ENCODE measurements around the gene GRM1. TPM values are rescaled to one million over a fixed set of nuclear protein-coding genes. Genes with fewer than 3 reads are reported as not detected.

Gene GRM1
- polyA plus RNA-seq, 2 of the 4 experiments (the other 2 are of a cell fraction): 0.04 TPM; not detected in 1

DNA sequence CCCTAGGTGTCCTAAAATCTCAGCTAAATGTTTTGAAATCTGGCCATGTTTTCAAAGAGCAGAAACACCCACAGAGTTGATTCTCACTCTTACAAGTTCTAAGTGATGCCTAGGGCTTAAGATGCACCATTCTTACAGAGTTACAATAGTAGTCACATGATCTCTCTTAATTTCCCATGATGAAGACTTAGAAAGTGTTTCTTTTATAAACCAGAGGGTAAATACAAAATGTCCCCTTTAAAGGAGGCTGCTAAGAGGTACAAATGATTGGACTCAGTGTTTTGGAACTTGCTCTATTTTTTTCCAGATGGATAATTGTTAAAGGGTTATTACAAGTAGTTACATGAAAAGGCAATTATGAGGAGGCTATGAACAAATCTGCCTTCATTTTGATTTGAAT lies 244.6 kb downstream of the GRM1 start (continued):
- TF ChIP-seq HEYL (CRISPR knock-in tag; IDR thresholded peaks at IDR 0.05) (no peak), E2F6 (IDR thresholded peaks at IDR 0.05; ENCODE audit: borderline replicate concordance, low read depth) (no peak), HOXB5 (CRISPR knock-in tag; IDR thresholded peaks at IDR 0.05) (no peak), RFX5 (IDR thresholded peaks at IDR 0.05) (no peak)

GRCh38 chr6:146277142-146277541 lies 248.3 kb downstream of the GRM1 start:
- no peak for DNase-seq (ENCODE audit: low read depth in 1 of 2, low spot score in 1 of 2)
- ChIA-PET CTCF (no interaction called here), POLR2A (no interaction called here)
- TF ChIP-seq CHD4 (IDR thresholded peaks at IDR 0.05; ENCODE audit: borderline replicate concordance): no peak
- no peak for TF ChIP-seq ESRRA (IDR thresholded peaks at IDR 0.05; ENCODE audit: borderline replicate concordance, low read length)
- no peak for TF ChIP-seq MAX (IDR thresholded peaks at IDR 0.05)
- no peak for TF ChIP-seq SREBF2 (IDR thresholded peaks at IDR 0.05)
- TF ChIP-seq REST (IDR thresholded peaks at IDR 0.05): no peak
- no peak for TF ChIP-seq CBX2 (IDR thresholded peaks at IDR 0.05; ENCODE audit: borderline replicate concordance, low read depth)
- TF ChIP-seq ZC3H11A (IDR thresholded peaks at IDR 0.05): no peak
- Histone ChIP-seq H3K4me2 (no peak overlapping the region), H3K4me3 (no peak overlapping the region), H3K4me1 (no peaks in the 10 kb centered on the region), H3K27ac (no peak overlapping the region), H3K9me3 (no peaks in the 10 kb centered on the region)
- ATAC-seq: no peak
- no peak for FAIRE-seq
- 46% methylated on average over 2 of the region's 2 CpGs for WGBS (ENCODE audit: missing lambda C conversion rate)

- Histone ChIP-seq H3K4me2 (no peak overlapping the region), H3K9me3 (no peaks in the 10 kb centered on the region), H3K27ac (no peak overlapping the region), H3K4me3 (no peak overlapping the region), H3K4me1 (no peaks in the 10 kb centered on the region)
- TF ChIP-seq EHMT2 (IDR thresholded peaks at IDR 0.05; ENCODE audit: low read depth) (no peak), FOXS1 (CRISPR knock-in tag; IDR thresholded peaks at IDR 0.05) (no peak), CHD4 (IDR thresholded peaks at IDR 0.05; ENCODE audit: borderline replicate concordance) (no peak), PHF8 (IDR thresholded peaks at IDR 0.05; ENCODE audit: borderline replicate concordance, low read depth) (no peak), BCL3 (IDR thresholded peaks at IDR 0.05) (no peak), ZSCAN20 (CRISPR knock-in tag; IDR thresholded peaks at IDR 0.05) (no peak), NPAS2 (CRISPR knock-in tag; IDR thresholded peaks at IDR 0.05; ENCODE audit: borderline replicate concordance) (no peak), ZC3H11A (IDR thresholded peaks at IDR 0.05) (no peak), MYC (IDR thresholded peaks at IDR 0.05; ENCODE audit: borderline replicate concordance, low read length) (no peak), ATOH8 (CRISPR knock-in tag; IDR thresholded peaks at IDR 0.05; ENCODE audit: low read depth) (no peak), CBX8 (IDR thresholded peaks at IDR 0.05) (no peak), TFCP2L1 (CRISPR knock-in tag; IDR thresholded peaks at IDR 0.05) (no peak), HEYL (CRISPR knock-in tag; IDR thresholded peaks at IDR 0.05) (no peak), RARB (CRISPR knock-in tag; IDR thresholded peaks at IDR 0.05) (no peak), ESRRA (IDR thresholded peaks at IDR 0.05; ENCODE audit: borderline replicate concordance, low read length) (no peak), ZNF302 (CRISPR knock-in tag; IDR thresholded peaks at IDR 0.05) (no peak), KDM5A (IDR thresholded peaks at IDR 0.05) (no peak), POLR2A (IDR thresholded peaks at IDR 0.05; ENCODE audit: low read length) (no peak), POLR2AphosphoS2 (conservative IDR thresholded peaks at IDR 0.05; ENCODE audit: low read length) (no peak), CHD2 (IDR thresholded peaks at IDR 0.05; ENCODE audit: low read length, partially characterized antibody) (no peak)
- no peak for ATAC-seq
- ChIA-PET POLR2A (no interaction called here), CTCF (no interaction called here)
- no peak for DNase-seq (ENCODE audit: low read depth in 1 of 2, low spot score in 1 of 2)
- no peak for FAIRE-seq
Measured at GRCh38 chr6:146281651-146282362, 252.9 kb downstream of the GRM1 start.

Measured in A549 (cell line).